Activated naive CD8-positive, alpha-beta T cell treated with anti-CD3 and anti-CD28 coated beads, Interleukin-2, amount 50 U/mL, for 24 hours (primary cell): ENCODE measurements around the gene ZC3H12D.
"Not testable (repeated sequence)": the region's sequence is repeated elsewhere in the genome, so short reads cannot be mapped to it uniquely, and the experiment has no call there.

Source experiments
- ATAC-seq: fragments of 150-1000 bp; cut with Tn5 transposase; one replicate; pipeline ENCODE4 v1.10.0; 2021
- DNase-seq: peaks from one replicate; pipeline ENCODE4 v3.0.0; 2021
- H3K27ac Mint-ChIP-seq: one replicate; pipeline ENCODE4 v1.8.0; 2021; ENCODE audit warnings: mild to moderate bottlenecking, mixed read lengths
- H3K27me3 Mint-ChIP-seq: one replicate; pipeline ENCODE4 v1.8.0; 2021; ENCODE audit warnings: mixed read lengths
- H3K36me3 Mint-ChIP-seq: one replicate; pipeline ENCODE4 v1.8.0; 2021; ENCODE audit warnings: low read depth, mixed read lengths
- H3K4me1 Mint-ChIP-seq: one replicate; pipeline ENCODE4 v1.8.0; 2021; ENCODE audit warnings: mixed read lengths
- H3K4me3 Mint-ChIP-seq: one replicate; pipeline ENCODE4 v1.8.0; 2021; ENCODE audit warnings: mild to moderate bottlenecking, moderate library complexity, mixed read lengths
- H3K9me3 Mint-ChIP-seq: one replicate; pipeline ENCODE4 v1.8.0; 2021; ENCODE audit warnings: mixed read lengths

The ZC3H12D gene

DNA sequence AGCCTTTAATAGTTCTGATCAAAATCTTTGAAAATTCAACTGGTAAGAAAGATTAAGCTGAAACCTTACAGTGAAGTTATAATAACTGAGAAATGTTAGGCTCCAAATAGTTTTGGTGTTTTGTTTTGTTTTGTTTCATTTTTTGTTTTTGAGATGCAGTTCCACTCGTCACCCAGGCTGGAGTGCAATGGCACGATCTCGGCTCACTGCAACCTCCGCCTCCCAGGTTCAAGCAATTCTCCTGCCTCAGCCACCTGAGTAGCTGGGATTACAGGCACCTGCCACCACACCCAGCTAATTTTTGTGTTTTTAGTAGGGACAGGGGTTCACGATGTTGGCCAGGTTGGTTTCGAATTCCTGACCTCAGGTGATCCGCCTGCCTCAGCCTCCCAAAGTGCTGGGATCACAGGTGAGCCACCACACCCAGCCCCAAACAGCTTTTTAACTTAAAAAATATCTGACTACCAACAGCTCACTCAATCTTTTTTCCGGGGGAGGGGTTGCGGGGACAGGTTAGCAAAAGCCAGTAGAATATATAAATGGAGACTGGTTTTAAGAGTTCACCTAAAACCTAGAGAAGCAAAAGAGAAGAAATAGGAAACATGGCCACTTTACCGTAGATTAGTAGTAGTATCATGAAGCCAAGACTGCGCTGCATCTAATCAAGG, 10.7 kb upstream of the ZC3H12D start:
- Mint-ChIP-seq H3K4me1 (peaks cover 79% of the 10 kb centered on the region), H3K4me3 (peak overlapping the region; percentile 70), H3K27ac (peak overlapping the region; percentile 92), H3K36me3 (peaks cover 16% of the 10 kb centered on the region)
- not testable (repeated sequence) for ATAC-seq, H3K27me3 Mint-ChIP-seq, DNase-seq, H3K9me3 Mint-ChIP-seq

DNA sequence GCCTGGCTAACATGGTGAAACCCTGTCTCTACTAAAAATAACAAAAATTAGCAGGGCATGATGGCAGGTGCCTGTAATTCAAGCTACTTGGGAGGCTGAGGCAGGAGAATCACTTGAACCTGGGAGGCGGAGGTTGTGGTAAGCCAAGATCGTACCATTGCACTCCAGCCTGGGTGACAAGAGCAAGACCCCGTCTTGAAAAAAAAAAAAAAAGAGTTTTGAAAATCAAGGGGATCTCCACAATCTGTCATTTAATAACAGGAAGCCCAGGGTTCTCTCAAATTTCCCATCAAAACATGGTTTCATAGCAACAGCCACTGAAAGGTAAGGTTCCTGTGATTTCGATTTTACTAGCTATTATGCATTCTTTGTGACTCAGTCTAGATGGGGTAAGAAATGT, 10.0 kb upstream of the ZC3H12D start:
- Mint-ChIP-seq H3K36me3 (peaks cover 11% of the 10 kb centered on the region), H3K4me3 (peak overlapping the region; percentile 70), H3K4me1 (peaks cover 77% of the 10 kb centered on the region), H3K27ac (peak overlapping the region; percentile 92)
- peak; percentile 86 for ATAC-seq
- DNase-seq: peak; percentile 42
- H3K27me3 Mint-ChIP-seq, H3K9me3 Mint-ChIP-seq: not testable (repeated sequence)

GRCh38 chr6:149493761-149494320, 9.0 kb upstream of the ZC3H12D start:
- ATAC-seq (no peak), DNase-seq (no peak)
- H3K9me3 Mint-ChIP-seq: no peaks in the 10 kb centered on the region
- no peaks in the 10 kb centered on the region for H3K27me3 Mint-ChIP-seq
- peaks cover 78% of the 10 kb centered on the region for H3K4me1 Mint-ChIP-seq
- H3K36me3 Mint-ChIP-seq: peaks cover 7% of the 10 kb centered on the region
- H3K27ac Mint-ChIP-seq: peak overlapping the region; percentile 92
- no peak overlapping the region for H3K4me3 Mint-ChIP-seq

- no peak overlapping the region for H3K4me3 Mint-ChIP-seq
- DNase-seq (no peak), ATAC-seq (no peak)
- H3K4me1 Mint-ChIP-seq: peaks cover 78% of the 10 kb centered on the region
- no peaks in the 10 kb centered on the region for H3K27me3 Mint-ChIP-seq
- peak overlapping the region; percentile 77 for H3K27ac Mint-ChIP-seq
- H3K36me3 Mint-ChIP-seq: peaks cover 5% of the 10 kb centered on the region
- H3K9me3 Mint-ChIP-seq: no peaks in the 10 kb centered on the region
Measured at GRCh38 chr6:149492798-149493343, 8.1 kb upstream of the ZC3H12D start.

- Mint-ChIP-seq H3K9me3 (no peaks in the 10 kb centered on the region), H3K4me3 (no peak overlapping the region), H3K4me1 (peaks cover 68% of the 10 kb centered on the region), H3K36me3 (no peaks in the 10 kb centered on the region), H3K27me3 (no peaks in the 10 kb centered on the region), H3K27ac (no peak overlapping the region)
- DNase-seq: no peak
- no peak for ATAC-seq
Measured at GRCh38 chr6:149489967-149490366, 5.2 kb upstream of the ZC3H12D start.

GRCh38 chr6:149488815-149489214, 4.0 kb upstream of the ZC3H12D start:
- no peak overlapping the region for H3K4me3 Mint-ChIP-seq
- peak; percentile 15 for ATAC-seq

GRCh38 chr6:149487316-149487715, 2.5 kb upstream of the ZC3H12D start:
- DNase-seq (no peak), ATAC-seq (no peak)
- Mint-ChIP-seq H3K36me3 (peaks cover 2% of the 10 kb centered on the region), H3K27ac (no peak overlapping the region), H3K9me3 (no peaks in the 10 kb centered on the region), H3K27me3 (no peaks in the 10 kb centered on the region), H3K4me1 (peaks cover 65% of the 10 kb centered on the region), H3K4me3 (no peak overlapping the region)

More at GRCh38 chr6:149488815-149489214, 4.0 kb upstream of the ZC3H12D start:
- Mint-ChIP-seq H3K36me3 (peaks cover 1% of the 10 kb centered on the region), H3K4me1 (peaks cover 63% of the 10 kb centered on the region), H3K27me3 (no peaks in the 10 kb centered on the region), H3K27ac (peak overlapping the region; percentile 37), H3K9me3 (no peaks in the 10 kb centered on the region)
- DNase-seq: no peak

DNA sequence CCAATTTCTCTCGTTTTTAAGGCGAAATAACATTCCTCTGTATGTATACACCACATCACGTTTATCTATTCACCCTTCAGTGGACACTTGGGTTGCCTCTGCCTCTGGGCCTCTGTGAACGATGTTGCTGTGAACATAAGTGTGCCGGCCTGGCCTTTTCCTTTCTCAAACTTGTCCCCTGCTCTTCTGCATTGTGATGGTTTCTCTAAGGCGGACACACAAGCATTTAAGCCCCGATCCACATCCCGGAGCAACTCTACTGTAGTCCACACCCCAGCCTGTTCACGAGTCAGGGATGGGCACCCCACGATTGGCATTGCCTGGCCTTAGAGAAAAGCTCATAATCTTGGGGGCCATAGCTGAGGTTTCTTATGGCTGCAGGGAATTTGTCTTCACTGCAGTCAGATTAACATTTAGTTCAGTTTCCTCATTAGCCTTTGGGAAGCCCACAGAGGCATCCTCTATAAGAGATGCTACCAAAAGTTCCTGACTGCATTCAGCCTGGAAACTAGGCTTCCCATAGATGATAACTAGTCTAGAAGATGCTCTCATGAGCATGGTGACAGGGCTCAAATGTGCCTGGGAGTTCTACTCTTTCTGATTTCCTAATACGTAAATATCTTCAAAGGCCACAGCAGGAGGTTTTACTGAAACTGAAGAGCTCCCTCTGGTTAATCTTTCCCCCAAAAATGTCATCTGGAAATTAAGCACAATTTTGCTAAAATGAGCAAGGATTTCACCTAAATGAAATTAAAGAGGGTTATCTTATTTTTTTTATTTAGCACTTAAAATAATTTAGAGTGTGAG, 762 bp downstream of the ZC3H12D start:
- DNase-seq (no peak), ATAC-seq (no peak)
- H3K27me3 Mint-ChIP-seq: no peaks in the 10 kb centered on the region
- H3K27ac Mint-ChIP-seq: peak overlapping the region; percentile 93
- H3K9me3 Mint-ChIP-seq: no peaks in the 10 kb centered on the region
- peaks cover 81% of the 10 kb centered on the region for H3K4me1 Mint-ChIP-seq
- peaks cover 19% of the 10 kb centered on the region for H3K36me3 Mint-ChIP-seq
- H3K4me3 Mint-ChIP-seq: peak overlapping the region; percentile 90

GRCh38 chr6:149483334-149483725, 1.5 kb downstream of the ZC3H12D start:
- H3K4me1 Mint-ChIP-seq: peaks cover 78% of the 10 kb centered on the region
- no peak for DNase-seq
- peak overlapping the region; percentile 90 for H3K4me3 Mint-ChIP-seq
- ATAC-seq: no peak
- H3K36me3 Mint-ChIP-seq: peaks cover 19% of the 10 kb centered on the region
- H3K27ac Mint-ChIP-seq: peak overlapping the region; percentile 93
- no peaks in the 10 kb centered on the region for H3K9me3 Mint-ChIP-seq
- H3K27me3 Mint-ChIP-seq: no peaks in the 10 kb centered on the region

DNA sequence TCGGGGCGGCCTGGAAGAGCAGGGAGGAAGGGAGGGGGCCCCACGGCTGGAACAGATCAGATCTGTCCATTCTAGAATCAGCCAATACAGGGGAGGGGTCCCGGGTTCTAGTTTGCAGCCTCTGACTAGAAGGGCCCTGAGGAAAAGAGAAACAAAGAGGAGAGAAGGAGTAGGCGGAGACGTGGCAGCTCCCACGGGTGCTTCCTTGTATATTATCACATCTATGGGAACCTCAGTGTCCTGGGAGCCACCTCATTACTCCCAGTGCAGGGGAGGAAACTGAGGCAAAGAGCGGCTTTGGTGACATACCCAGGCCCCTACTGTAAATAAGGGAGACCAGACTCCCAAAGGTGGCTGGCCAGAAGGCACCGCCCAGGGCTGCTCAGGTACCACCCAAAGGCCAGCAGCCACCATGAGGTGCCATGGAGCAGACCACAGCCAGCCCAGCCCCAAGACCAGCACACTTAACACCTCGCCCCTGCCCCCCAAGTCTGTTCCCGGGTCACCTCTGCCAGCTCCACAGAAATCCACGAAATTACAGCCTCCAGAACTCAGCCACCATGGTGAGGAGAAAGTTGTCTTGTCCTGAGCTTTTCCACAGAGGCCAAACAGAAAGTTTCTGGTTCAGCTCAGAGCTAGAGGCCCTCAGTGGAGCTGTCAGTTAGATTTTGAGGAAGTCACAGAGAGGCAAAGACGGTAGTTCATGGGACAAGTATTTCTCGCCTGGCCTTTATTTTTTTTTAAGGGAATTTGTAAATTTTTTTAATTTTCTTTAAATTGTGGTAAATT, 2.1 kb downstream of the ZC3H12D start:
- DNase-seq (no peak), ATAC-seq (no peak)
- Mint-ChIP-seq H3K36me3 (peaks cover 19% of the 10 kb centered on the region), H3K27ac (peak overlapping the region; percentile 93), H3K27me3 (no peaks in the 10 kb centered on the region), H3K4me3 (peak overlapping the region; percentile 90), H3K9me3 (no peaks in the 10 kb centered on the region), H3K4me1 (peaks cover 73% of the 10 kb centered on the region)

DNA sequence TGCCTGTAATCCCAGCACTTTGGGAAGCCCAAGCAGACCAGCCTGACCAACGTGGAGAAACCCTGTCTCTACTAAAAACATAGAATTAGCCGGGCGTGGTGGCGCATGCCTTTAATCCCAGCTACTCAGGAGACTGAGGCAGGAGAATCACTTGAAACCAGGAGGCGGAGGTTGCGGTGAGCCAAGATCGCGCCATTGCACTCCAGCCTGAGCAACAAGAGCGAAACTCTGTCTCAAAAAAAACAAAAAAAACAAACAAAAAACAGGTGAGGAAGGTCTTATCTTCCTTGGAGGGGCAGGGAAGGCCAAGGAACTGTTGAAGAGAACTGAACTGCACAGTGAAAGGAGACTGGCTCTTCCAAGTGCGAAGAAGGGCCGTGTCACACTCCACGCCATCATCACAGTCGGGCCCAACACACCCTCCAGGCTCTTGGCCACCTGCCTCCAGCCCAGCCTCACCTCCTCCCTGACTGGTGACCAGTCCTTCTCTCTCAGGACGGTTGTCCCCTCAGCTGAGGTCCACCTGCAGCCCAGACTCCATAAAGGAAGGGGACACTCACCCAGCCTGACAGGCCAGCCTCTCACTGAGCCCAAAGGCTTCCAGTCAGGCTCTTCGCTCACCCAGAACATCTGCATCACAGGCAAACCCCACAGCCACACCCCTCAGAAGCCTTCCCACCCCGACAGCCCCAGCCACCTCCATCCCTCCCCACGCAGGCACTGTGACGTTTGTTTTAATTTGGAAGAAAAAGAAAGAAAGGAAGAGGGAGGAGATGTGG, 4.1 kb downstream of the ZC3H12D start:
- Mint-ChIP-seq H3K4me3 (peak overlapping the region; percentile 90), H3K36me3 (peaks cover 20% of the 10 kb centered on the region), H3K27ac (peak overlapping the region; percentile 93), H3K27me3 (no peaks in the 10 kb centered on the region), H3K4me1 (peaks cover 74% of the 10 kb centered on the region), H3K9me3 (no peaks in the 10 kb centered on the region)
- ATAC-seq (peak; percentile 12), DNase-seq (peak; percentile 49)

DNA sequence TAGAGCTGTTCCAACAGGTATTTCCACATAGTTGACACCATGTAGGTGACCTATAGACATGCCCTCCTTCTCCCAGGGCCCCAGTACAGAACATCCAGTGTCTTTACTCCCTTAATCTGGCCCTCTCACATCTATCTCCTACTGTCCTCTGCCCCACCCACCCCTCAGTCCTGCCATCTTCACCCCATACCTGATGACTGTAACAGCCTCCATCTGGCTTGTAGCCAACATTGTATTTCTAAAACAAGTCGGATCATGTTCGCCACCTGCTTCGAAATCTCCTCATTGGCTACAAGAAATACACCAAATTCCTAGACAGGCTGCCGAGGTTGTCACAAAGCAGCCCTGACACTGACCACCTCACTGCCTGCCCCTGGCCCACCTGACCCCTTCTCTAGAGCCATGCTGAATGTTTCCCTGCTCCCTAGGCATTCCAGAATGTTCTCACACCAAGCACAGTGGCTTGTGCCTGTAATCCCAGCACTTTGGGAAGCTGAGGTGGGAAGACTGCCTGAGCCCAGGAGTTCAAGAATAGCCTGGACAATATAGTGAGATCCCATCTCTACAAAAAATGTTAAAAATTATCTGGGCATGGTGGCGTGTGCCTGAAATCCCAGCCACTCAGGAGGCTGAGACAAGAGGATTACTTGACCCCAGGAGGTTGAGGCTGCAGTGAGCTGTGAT, 6.0 kb downstream of the ZC3H12D start:
- no peaks in the 10 kb centered on the region for H3K27me3 Mint-ChIP-seq
- H3K9me3 Mint-ChIP-seq: no peaks in the 10 kb centered on the region
- H3K4me3 Mint-ChIP-seq: peak overlapping the region; percentile 34
- no peak for ATAC-seq
- H3K27ac Mint-ChIP-seq: peak overlapping the region; percentile 32
- DNase-seq: no peak
- H3K4me1 Mint-ChIP-seq: peaks cover 71% of the 10 kb centered on the region
- peaks cover 18% of the 10 kb centered on the region for H3K36me3 Mint-ChIP-seq

- H3K27ac Mint-ChIP-seq: peak overlapping the region; percentile 52
Measured at GRCh38 chr6:149477544-149477943, 7.3 kb downstream of the ZC3H12D start.

More at GRCh38 chr6:149477544-149477943, 7.3 kb downstream of the ZC3H12D start:
- no peak for ATAC-seq
- DNase-seq: no peak
- no peaks in the 10 kb centered on the region for H3K9me3 Mint-ChIP-seq
- peaks cover 73% of the 10 kb centered on the region for H3K4me1 Mint-ChIP-seq
- no peak overlapping the region for H3K4me3 Mint-ChIP-seq
- H3K36me3 Mint-ChIP-seq: peaks cover 18% of the 10 kb centered on the region
- no peaks in the 10 kb centered on the region for H3K27me3 Mint-ChIP-seq
